ENCODE data around the gene MAPKAP1.
A peak's percentile ranks its signal among the peaks of the same experiment; 100 is the strongest.

Gene MAPKAP1

DNA sequence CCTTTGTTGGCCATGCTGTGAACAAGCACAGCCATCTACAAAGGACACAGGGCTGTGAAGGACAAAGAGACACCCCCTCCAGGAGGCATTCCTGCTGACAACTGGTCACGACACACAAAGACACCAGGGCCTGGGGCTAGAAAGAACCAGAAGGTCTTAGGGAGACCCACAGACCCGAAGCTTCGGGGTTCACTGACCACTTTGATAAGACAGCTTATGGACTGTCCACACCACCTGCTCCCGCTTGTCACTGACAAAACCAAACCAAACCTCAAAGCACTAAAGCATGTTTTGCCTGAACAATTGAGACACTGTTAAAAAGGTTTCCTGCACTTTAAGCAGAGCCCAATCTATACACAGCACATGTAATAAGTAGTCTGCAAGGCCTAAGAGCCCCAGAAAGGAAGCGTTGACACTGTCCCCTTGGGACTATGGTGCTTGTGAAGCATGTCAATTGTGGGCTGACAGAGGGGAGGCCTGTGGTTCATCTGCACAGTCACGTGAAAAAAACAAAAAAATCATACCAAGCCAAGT is 260.4 kb downstream of the MAPKAP1 start:
- TF ChIP-seq TARDBP (IDR thresholded peaks at IDR 0.05), result no peak
- TF ChIP-seq, protein P1, sequence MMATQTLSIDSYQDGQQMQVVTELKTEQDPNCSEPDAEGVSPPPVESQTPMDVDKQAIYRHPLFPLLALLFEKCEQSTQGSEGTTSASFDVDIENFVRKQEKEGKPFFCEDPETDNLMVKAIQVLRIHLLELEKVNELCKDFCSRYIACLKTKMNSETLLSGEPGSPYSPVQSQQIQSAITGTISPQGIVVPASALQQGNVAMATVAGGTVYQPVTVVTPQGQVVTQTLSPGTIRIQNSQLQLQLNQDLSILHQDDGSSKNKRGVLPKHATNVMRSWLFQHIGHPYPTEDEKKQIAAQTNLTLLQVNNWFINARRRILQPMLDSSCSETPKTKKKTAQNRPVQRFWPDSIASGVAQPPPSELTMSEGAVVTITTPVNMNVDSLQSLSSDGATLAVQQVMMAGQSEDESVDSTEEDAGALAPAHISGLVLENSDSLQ (IDR thresholded peaks at IDR 0.05), result no peak
- no peak for TF ChIP-seq ELF4 (IDR thresholded peaks at IDR 0.05)
- TF ChIP-seq FOXA1 (IDR thresholded peaks at IDR 0.05), result no peak
- no peak for TF ChIP-seq NFRKB (IDR thresholded peaks at IDR 0.05)
- no peak for TF ChIP-seq FOXK2 (IDR thresholded peaks at IDR 0.05)
- no peak for TF ChIP-seq ARNT (IDR thresholded peaks at IDR 0.05)
- TF ChIP-seq HDGF (IDR thresholded peaks at IDR 0.05; ENCODE audit: borderline replicate concordance), result no peak
- no peak for TF ChIP-seq CTBP1 (IDR thresholded peaks at IDR 0.05; ENCODE audit: borderline replicate concordance)
- TF ChIP-seq LEF1 (IDR thresholded peaks at IDR 0.05; ENCODE audit: borderline replicate concordance), result no peak
- TF ChIP-seq L3MBTL2 (conservative IDR thresholded peaks at IDR 0.05), result no peak
- TF ChIP-seq FOXM1 (IDR thresholded peaks at IDR 0.05; ENCODE audit: borderline replicate concordance), result no peak
- TF ChIP-seq SP1 (IDR thresholded peaks at IDR 0.05), result no peak
- TF ChIP-seq ZNF384 (IDR thresholded peaks at IDR 0.05), result no peak
- no peak for TF ChIP-seq SUZ12 (IDR thresholded peaks at IDR 0.05)
- TF ChIP-seq BHLHE40 (IDR thresholded peaks at IDR 0.05; ENCODE audit: borderline replicate concordance), result no peak
- ChIA-PET CTCF (no interaction called here), POLR2A (no interaction called here)
- DNase-seq (ENCODE audit: extremely low spot score), result no peak

DNA sequence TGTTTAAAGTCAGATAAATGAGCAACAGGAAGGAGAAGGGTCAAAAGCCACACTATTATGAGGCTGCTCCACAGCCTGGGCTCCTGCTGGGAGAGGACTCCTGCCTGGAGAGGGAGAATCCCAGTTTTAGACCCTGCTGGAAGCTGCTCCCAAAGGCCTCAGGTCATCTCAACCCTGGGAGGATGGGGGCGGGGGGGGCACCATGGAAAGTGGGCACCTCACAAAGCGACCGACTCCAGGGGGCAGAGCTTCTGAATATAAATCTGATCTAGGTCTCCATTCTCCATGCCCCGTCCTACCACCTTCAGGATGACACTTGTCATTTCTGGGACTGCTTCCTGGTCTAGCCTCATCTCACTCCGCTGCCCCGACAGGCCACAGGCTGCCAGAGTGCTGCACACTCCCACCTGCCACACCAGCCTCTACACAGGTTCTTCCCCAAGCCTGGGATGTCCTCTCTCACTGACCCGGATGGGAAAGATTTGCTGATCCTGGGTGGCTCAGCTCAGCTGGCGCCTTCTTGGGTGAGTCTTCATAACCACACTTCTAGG is 262.0 kb downstream of the MAPKAP1 start:
- CTCF ChIA-PET, result no interaction called here
- POLR2A ChIA-PET, result no interaction called here
- DNase-seq (ENCODE audit: extremely low spot score), result no peak
- TF ChIP-seq ZNF384 (IDR thresholded peaks at IDR 0.05), result no peak
- no peak for TF ChIP-seq TARDBP (IDR thresholded peaks at IDR 0.05)
- TF ChIP-seq CTBP1 (IDR thresholded peaks at IDR 0.05; ENCODE audit: borderline replicate concordance), result no peak
- TF ChIP-seq LEF1 (IDR thresholded peaks at IDR 0.05; ENCODE audit: borderline replicate concordance), result no peak
- TF ChIP-seq FOXM1 (IDR thresholded peaks at IDR 0.05; ENCODE audit: borderline replicate concordance), result no peak
- TF ChIP-seq SUZ12 (IDR thresholded peaks at IDR 0.05), result no peak
- TF ChIP-seq, protein P1 (IDR thresholded peaks at IDR 0.05), result no peak
- TF ChIP-seq NFRKB (IDR thresholded peaks at IDR 0.05), result no peak
- TF ChIP-seq BHLHE40 (IDR thresholded peaks at IDR 0.05; ENCODE audit: borderline replicate concordance), result no peak
- TF ChIP-seq SP1 (IDR thresholded peaks at IDR 0.05), result no peak
- TF ChIP-seq HDGF (IDR thresholded peaks at IDR 0.05; ENCODE audit: borderline replicate concordance), result no peak
- no peak for TF ChIP-seq L3MBTL2 (conservative IDR thresholded peaks at IDR 0.05)

DNA sequence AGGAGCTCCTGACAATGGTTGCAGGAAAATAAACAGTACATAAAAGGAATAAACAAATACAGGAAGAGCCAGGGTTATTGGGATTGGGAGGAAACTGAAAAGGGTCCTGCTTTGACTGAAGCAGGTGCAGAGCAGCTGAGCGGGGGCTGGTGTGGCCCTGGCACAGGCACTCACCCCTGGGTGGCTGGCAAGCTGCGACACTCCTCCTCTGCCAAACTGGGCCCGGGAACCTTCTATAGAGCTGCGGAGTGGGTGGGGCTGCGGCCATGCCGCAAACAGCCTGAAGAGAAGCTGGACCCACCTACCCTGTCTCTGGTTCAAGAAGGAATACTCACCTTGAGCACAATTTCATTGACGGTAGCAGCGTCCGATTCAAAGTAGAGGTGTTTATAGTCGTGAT is 262.8 kb downstream of the MAPKAP1 start:
- ChIA-PET CTCF (no interaction called here), POLR2A (no interaction called here)
- TF ChIP-seq BHLHE40 (IDR thresholded peaks at IDR 0.05; ENCODE audit: borderline replicate concordance), result no peak
- DNase-seq (ENCODE audit: extremely low spot score), result no peak

DNA sequence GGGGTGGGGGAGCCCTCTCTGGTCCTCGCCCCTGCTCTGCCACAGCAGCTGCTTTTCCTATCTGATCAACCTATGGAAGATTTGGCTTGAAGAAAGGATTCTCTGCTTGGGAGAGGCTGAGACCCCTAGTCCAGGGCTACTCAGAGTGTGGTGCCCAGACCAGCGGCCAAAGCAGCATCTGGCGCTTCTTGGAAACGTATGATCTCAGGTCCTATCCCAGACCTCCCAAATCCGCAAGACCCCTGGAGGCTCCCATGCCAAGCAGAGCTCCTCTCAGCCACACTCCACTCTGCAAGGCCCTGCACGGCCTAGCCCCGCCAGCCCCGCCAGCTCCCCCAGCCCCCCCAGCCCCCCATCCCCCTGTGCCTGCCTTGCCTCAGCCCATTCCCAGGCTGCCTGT is 263.6 kb downstream of the MAPKAP1 start:
- CTCF ChIA-PET, result no interaction called here
- POLR2A ChIA-PET, result no interaction called here
- no peak for DNase-seq (ENCODE audit: extremely low spot score)
- TF ChIP-seq, protein P1 (IDR thresholded peaks at IDR 0.05), result no peak
- TF ChIP-seq CTBP1 (IDR thresholded peaks at IDR 0.05; ENCODE audit: borderline replicate concordance), result no peak
- no peak for TF ChIP-seq NFRKB (IDR thresholded peaks at IDR 0.05)
- no peak for TF ChIP-seq ZNF384 (IDR thresholded peaks at IDR 0.05)
- no peak for TF ChIP-seq L3MBTL2 (conservative IDR thresholded peaks at IDR 0.05)
- TF ChIP-seq LEF1 (IDR thresholded peaks at IDR 0.05; ENCODE audit: borderline replicate concordance), result no peak
- TF ChIP-seq HDGF (IDR thresholded peaks at IDR 0.05; ENCODE audit: borderline replicate concordance), result no peak
- no peak for TF ChIP-seq SUZ12 (IDR thresholded peaks at IDR 0.05)

DNA sequence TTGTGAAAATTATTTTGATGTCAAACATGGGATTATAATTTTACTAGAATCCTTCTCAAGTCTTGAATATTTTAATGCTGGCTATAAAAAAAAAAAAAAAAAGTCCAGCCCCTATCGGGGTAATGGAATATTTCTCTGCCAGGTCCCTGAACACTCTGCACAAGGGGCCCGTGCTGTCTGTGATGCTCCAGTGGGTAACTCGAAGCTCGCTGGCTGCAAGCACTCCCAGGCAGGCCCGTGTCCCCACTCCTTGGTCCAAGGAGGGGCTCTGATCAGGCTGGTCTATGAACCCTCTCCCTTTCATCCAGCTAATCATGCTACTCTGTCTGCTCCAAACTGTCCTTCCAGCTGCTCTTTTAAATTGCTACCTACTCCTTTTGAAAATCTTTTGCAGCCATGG is 264.6 kb downstream of the MAPKAP1 start:
- ChIA-PET POLR2A (interaction anchor here (1.0 kb wide), 1 partner anchor 8 kb away, joined by 3 read pairs; no protein-coding TSS in a partner anchor), CTCF (interaction anchor here (0.6 kb wide), 1 partner anchor 315 kb away, joined by 4 read pairs; no protein-coding TSS in a partner anchor)
- no peak for DNase-seq (ENCODE audit: extremely low spot score)
- TF ChIP-seq FOXA1 (IDR thresholded peaks at IDR 0.05) (no peak), ELF4 (IDR thresholded peaks at IDR 0.05) (no peak), HDGF (IDR thresholded peaks at IDR 0.05; ENCODE audit: borderline replicate concordance) (no peak), CTBP1 (IDR thresholded peaks at IDR 0.05; ENCODE audit: borderline replicate concordance) (no peak), ZNF384 (IDR thresholded peaks at IDR 0.05) (no peak), FOXK2 (IDR thresholded peaks at IDR 0.05) (no peak), BHLHE40 (IDR thresholded peaks at IDR 0.05; ENCODE audit: borderline replicate concordance) (no peak), L3MBTL2 (conservative IDR thresholded peaks at IDR 0.05) (no peak)
- TF ChIP-seq, protein P1 (IDR thresholded peaks at IDR 0.05), result no peak

DNA sequence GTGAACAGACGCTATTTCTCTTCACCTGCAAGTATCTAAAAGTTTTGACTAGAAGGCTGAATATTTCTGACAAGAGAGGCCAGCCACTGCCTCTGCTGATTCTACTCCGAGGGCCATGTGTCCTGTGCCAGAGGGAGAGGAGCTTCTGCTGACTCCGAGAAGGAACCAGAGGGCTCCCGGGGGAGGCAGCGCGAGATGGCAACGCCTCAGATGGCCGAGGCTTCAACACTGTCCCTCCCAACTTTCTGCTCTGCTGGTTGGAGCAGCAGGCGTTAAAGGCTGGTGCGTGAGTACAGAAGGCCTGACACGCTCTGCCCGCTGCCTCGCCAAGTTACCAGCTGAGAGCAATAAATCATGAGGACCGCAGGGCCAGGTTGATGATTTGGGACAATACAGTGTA is 266.6 kb downstream of the MAPKAP1 start:
- ChIA-PET CTCF (no interaction called here), POLR2A (interaction anchor here (1.1 kb wide), 1 partner anchor 199 kb away, joined by 4 read pairs; the partner anchor contains the start of gene HSPA5)
- DNase-seq (ENCODE audit: extremely low spot score), result no peak
- TF ChIP-seq CTBP1 (IDR thresholded peaks at IDR 0.05; ENCODE audit: borderline replicate concordance), result no peak
- TF ChIP-seq, protein P1 (IDR thresholded peaks at IDR 0.05), result peak; percentile 43

Measured in HEK293T (cell line).